ENCODE measurements around the gene FAM222B.
A peak's percentile ranks its signal among the peaks of the same experiment; 100 is the strongest.
"Not testable (repeated sequence)": the region's sequence is repeated elsewhere in the genome, so short reads cannot be mapped to it uniquely, and the experiment has no call there.

Gene FAM222B

DNA sequence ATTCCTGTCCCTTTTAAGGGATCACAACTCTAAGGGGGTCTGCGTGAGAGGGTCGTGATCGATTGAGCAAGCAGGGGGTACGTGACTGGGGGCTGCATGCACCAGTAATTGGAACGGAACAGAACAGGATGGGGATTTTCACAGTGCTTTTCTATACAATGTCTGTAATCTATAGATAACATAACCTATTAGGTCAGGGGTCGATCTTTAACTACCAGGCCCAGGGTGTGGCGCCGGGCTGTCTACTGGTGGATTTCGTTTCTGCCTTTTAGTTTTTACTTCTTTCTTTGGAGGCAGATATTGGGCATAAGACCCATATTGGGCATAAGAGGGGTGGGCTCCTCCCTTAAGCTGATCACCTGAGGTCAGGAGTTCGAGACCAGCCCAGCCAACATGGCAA lies 6.0 kb downstream of the FAM222B start:
- DNase-seq (ENCODE audit: low read depth): not testable (repeated sequence)

DNA sequence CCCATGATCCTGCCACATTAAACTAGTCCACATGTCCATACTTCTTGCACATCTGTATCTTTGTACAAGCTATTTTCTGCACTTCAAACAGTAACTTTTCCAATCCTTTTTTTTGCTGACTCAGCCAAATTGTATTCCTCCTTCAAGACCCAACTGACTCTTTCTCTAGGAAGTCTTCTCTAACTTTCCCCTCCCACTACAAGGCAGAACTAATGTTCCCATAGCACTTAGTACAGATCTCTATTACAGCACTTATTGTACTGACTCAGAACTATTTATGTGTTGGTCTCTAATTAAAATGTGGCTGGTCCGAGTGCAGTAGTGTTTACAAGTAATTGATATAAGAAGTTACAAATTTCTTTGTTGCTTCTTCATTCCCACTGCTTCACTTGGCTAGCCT lies 8.2 kb downstream of the FAM222B start:
- DNase-seq (ENCODE audit: low read depth): no peak

DNA sequence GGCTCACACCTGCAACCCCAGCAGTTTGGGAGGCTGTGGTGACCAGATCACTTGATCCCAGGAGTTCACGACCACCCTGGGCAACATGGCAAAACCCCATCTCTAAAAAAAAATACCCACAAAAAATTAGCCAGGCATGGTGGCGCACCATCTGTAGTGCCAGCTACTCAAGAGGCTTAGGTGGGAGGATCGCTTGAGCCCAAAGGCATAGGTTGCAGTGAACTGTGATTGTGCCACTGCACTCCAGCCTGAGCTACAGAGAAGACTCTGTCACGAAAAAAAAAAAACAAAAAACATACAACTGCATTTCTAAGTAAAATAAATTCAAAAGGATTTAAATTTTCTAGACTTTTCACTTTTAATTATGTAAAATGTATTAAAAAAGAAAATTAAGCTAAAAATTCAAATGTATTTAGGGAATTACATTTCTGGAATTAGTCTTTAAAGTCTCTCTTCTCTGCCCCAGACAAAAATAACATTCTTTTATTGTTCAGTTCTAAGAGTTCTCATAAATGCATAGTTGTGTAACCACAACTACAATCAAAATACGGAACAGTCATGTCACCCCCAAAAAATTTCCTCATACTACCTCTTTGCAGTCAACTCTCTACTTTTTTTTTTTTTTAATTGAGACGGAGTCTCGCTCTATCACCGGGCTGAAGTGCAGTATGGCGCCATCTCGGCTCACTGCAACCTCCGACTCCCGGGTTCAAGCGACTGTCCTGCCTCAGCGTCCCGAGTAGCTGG lies 14.1 kb downstream of the FAM222B start:
- no peak for DNase-seq (ENCODE audit: low read depth)

DNA sequence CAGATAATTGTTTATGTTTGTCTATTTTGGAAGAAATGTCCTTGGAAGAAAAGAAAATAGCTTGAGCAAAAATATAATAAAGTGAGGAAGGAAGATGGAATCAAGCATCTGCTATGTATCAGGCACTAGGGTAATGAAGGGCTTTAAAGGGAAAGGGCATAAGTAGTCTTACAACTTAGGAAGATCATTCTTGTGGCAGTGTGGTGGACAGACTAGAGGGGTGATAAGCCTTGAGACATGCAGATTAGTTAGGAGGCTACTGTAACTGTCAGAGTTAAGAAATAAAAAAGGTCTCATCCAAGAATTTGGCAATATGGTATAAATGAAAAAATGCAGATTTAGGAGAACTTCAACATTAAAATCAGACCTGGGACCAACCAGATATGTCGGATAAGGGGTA lies 14.9 kb downstream of the FAM222B start:
- DNase-seq (ENCODE audit: low read depth): no peak

DNA sequence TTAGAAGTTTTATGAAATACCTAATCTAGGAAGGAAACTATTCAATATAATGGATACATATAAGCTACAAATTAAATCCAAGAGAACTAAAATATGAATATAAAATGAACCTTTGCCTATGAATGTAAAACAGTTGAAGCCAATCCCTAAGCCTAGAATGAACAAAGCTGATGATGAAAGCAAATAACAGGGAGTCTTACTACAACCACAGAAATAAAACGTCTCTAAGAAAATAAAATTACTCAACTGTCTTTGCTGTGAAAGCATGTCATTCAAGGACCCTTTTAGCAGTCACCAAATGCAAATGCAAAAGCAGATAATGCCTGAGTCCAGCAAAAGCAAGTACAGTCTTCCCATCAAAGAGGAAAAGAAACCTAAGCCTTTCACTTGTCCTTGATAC lies 23.0 kb downstream of the FAM222B start:
- no peak for DNase-seq (ENCODE audit: low read depth)

DNA sequence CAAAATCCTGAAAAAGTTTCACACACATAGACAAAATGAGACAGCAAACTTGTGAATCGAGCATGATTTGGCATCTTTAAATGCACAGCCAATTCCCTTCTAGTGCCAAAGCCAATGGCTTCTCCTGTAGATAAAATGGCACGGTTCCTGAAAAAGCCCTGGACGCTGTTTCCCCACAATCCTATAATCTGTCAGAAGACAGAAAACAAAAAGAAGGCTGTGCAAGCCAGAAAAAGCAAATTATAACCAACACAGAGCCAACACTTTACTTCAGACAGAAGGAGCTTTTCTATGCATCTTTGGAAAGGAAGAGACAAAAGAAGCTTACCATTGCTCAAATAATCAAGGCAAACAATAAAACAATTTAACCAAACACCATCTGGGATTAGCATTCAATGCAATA lies 23.8 kb downstream of the FAM222B start:
- DNase-seq (ENCODE audit: low read depth): no peak

DNA sequence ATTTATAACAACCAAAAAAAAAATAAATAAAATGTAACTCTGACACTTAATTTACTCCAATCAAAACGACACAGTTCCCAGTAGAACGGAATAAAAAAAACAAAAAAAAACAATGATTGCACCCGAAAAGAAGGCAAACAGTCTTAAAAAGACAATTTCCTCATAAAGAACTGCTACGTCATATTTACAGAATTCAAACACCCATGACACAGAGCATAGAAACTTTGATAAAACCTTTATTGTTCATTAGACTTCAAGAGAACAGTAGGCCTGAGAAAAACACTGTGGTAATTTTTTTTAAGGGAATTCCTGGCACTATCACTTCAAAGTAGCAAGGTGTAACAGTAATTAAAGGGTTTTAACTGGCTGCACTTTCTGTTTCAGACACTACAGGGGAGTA lies 26.1 kb downstream of the FAM222B start:
- no peak for DNase-seq (ENCODE audit: low read depth)

DNA sequence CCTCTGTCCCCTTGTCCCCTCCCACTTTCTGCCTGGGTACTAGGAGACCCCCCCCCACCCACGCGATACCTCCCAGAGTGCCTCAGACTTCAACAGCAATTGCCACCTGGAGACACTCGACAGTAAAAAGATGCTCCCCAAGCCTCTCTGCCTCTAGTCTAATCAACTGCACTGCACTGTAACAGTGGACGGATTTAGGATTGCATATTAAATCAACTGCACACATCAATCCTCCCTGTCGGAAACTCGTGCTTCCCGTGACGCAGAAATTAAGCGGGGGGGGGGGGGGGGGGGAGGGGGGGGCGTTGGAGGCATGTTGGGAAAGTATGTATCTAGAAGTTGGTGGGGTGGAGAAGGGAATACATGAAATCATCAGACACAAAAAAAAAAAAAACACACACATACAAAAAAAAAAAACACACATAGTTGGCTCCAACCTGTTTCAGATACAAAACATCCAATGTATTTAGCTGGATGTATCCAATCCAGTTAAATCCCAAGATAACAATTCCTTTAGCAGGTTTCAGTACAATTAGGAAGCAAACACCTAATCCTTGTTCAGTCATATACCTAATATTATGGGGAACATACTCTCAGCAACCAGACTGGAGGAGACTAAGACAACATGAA lies 29.7 kb downstream of the FAM222B start:
- DNase-seq (ENCODE audit: low read depth): no peak

DNA sequence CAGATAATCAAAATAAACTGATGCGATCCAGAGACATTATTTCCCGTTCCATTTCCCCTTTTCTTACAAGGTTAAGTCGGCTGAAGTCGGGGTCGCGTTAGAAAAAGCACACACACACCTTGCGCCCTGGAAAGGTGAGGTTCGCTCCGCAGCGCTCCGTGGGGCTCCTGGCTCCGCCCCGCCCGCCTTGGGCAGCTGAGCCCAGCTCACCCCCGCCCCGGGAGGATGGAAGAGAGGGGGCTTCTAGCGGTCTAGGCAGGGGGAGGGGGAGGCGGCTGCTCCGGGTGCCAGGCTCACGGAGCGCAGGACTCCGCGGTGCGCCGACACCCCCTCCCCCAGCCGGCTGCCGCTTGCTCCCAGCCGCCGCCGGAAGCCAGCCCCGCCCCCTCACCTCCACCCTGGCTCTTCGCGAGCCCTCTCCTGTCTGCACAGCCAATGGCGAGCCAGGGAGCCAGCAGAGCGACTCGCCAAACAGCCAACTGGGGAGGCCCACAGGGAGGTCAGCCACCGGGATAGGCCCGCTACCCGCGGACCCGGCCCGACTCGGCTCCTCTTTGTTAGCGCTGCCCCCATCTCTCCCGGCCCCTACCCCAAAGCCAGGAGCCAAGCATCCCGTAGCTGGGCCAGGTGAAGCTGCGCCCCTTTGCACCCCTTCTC lies 30.4 kb downstream of the FAM222B start:
- DNase-seq (ENCODE audit: low read depth): peak; percentile 92

DNA sequence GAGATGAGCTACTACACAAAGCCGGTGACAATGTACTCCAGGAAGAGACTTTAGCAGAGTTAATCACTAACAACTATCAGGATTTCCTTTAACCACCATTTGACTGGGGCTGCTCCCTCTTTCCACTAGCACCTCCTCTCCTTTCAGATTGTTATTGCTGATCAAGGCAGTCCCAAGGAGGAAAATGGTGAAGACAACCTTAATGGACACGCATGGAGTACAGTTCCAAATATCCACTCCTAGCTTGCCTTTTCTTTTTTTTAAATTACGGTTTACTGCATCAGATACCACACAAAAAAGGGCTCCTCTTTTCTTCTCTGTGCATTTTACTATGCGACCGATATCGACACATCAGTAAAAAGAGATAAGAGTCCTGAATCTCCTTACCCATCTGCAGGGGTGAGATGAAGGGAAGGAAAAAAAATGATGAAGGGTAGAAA lies 30.9 kb downstream of the FAM222B start:
- no peak for DNase-seq (ENCODE audit: low read depth)

DNA sequence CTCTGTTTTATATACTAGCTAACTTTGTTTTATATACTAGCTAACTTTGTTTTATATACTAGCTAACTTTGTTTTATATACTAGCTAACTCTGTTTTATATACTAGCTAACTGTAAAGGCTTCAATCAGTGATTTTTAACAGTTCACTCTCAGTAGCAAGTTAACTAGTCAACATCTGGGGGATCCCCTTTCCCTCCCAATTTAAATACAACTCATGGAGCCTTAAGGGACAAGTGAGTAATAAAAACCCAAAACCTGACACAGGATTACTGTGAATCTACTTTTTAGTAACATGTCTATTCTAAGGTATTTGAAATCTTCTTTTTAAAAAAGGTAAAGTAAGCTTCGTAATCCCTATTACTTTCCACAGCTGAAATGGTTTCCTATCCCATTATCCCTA lies 32.2 kb downstream of the FAM222B start:
- no peak for DNase-seq (ENCODE audit: low read depth)

DNA sequence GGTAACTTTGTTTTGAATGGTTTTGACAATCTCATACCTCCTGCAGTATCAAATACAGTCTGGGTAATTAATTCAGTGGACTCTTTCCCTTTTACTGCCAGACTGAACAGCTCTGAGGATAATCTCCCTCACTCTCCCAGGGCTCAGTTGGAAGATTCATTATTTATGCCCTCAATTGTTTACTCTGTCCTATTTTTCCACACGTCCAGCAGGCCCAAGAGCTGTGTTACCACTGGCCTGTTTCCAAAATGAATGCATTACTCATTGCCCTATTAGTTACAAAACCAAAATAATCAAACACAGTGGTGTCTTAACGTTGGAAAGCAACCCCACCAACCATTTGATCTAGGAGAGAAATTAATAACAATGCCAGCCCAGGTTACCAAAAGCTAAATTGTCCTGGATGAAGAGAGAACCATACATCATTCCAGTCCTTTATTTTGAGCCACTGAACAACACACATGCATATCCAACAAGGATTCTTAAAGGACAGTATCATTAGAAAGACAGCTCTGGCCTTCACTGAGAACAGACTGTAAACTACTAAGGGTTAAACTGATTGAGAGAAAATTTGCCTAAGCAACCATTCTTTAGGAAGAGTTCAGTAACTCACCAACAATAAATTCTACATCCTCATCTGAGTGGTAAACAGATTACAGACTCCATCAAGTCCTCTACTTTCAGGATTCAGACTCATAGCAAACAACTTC lies 34.5 kb downstream of the FAM222B start:
- peak; percentile 85 for DNase-seq (ENCODE audit: low read depth)

DNA sequence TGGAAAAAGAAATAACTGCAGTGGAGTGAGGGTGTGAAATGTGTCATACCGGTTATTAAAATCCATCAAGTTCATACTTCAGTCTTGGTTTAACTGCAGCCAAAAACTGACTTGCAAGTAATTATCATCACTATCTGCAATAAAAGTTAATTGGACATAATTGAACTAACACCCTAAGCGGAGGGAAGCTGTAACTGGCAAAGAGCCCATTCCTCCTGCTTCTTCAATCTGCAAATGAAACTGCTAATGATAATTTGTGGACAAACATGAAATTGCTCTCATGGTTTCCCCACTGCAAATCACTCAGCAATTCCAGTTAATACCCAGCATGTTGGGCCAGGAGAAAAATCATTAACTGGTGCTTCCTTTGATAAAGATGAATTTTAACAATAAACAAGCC lies 46.5 kb downstream of the FAM222B start:
- no peak for DNase-seq (ENCODE audit: low read depth)

DNA sequence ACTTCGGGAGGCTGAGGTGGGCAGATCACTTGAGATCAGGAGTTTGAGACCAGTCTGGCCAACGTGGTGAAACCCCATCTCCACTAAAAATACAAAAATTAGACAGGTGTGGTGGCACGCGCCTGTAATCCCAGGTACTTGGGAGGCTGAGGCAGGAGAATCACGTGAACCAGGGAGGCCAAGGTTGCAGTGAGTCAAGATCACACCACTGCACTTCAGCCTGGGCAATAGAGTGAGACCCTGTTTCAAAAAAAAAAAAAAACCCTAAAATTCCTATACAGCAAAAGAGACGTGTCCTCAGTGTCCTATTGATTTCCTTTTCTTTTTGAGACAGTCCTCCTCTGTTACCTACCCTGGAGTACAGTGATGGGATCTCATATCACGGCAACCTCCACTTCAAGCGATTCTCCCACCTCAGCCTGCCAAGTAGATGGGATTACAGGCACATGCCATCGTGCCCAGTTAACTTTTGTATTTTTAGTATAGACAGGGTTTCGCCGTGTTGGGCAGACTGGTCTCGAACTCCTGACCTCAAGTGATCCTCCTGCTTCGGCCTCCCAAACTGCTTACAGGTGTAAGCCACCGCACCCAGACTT lies 47.6 kb downstream of the FAM222B start:
- DNase-seq (ENCODE audit: low read depth): not testable (repeated sequence)

DNA sequence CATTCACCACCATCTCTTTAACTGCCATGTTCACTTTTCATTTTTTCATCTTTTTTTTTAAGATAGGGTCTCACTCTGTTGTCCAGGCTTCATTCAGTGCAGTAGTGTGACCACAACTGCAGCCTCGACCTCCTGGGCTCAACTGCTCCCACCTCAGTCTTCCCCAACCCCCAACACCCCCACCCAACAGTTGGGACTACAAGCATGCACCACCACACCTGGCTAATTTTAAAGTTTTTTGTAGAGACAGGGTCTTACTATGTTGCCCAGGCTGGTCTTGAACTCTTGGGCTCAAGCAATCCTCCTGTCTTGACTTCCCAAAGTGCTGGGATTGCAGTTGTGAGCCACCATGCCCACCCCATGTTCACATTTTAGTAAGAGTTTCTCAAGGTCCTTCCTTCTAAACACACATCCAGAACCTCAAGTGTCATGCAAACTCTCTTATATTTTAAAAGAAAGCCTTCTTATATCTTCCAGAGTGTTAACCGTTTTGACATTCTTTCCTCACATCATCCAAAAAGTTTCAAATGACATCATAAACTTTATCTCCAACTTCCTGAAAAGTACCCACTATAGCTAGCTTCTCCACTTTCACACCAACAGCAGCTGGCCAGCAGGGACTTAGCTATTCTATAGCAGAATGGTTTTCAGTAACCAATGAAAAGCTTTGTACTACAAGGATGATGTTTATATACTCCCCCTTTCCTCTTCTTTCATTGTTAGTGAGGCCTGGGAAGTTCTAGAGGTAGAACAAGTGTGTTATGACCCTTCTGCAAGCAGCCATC lies 49.5 kb downstream of the FAM222B start:
- no peak for DNase-seq (ENCODE audit: low read depth)

DNA sequence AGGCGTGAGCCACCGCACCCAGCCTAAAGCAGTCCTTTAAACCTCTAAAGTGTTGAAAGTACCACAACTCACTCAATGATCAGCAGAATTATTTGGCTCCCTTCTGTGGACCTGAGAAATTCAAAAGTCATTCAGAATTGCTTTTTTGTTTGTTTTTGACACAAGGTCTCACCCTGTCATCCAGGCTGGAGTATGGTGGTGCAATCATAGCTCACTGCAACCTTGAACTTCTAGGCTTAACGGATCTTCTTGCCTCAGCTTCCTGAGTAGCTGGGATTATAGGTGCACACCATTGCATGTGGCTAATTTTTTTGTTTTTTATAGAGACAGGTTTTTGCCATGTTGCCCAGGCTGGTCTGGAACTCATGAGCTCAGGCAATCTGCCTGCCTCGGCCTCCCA lies 54.5 kb downstream of the FAM222B start:
- DNase-seq (ENCODE audit: low read depth): no peak

DNA sequence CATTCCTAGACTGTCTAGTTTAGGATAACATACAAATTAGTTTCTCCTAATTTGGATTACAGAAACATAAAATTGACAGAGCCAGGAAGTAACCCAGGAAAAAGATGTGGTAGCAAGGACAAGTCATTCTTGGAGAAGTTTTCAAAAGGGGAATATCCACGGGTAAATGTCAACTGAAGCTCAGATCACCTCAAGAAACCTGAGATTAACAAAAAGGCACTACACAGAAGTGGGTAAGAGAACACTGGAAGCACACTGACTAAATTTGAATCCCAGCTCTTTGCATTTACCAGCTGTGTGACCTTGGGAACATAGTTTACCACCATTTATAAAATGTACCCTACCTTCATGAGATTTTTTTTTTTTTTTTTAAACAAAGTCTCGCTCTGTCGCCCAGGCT lies 59.4 kb downstream of the FAM222B start:
- no peak for DNase-seq (ENCODE audit: low read depth)

DNA sequence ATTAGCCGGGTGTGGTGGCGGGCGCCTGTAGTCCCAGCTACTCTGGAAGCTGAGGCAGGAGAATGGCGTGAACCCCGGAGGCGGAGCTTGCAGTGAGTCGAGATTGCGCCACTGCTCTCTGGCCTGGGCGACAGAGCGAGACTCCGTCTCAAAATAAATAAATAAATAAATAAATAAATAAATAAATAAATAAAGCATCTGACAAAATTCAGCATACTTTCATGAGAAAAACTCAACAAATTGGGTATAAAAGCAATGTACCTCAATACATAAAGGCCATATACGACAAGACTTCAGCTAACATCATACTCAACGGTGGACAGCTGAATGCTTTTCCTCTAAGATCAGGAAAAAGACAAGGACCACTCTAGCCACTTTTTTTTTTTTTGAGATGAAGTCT lies 63.0 kb downstream of the FAM222B start:
- not testable (repeated sequence) for DNase-seq (ENCODE audit: low read depth)

DNA sequence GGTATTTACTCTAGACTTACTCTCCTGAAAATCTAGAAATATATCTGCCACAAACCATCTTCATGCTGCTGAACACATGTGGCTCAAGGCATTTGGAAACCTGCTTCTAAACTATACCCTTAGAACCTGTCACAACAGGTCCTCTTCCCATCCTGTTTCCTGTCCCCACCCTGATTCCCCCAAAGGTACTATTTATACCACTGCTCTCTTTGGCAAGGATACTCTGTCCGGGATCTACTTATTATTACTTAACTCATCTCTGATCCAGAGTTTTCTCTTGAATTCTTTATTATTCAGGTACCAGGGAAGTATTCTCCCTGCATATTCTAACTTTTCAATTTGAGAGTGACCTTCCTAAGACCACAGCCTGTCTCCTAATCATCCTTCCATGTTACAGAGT lies 65.4 kb downstream of the FAM222B start:
- DNase-seq (ENCODE audit: low read depth): no peak

DNA sequence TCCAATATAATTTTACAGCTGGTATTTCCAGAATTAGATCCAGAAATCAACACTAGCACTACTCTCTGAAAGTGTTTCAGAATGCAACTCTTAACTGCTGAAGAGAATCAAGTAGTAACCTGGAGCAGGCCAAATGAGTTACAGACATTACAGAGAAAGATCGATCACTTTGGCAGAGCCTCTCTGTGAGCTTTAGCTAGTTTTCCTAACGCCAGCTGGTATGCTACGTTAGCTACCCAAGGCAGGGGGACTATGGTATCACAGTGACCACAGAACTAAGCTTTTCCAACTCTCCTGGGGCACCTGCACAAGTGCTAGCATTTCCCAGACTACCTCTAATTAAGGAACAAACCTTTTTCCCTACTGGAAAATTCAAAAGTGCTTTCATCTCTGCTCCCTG lies 68.4 kb downstream of the FAM222B start:
- no peak for DNase-seq (ENCODE audit: low read depth)

DNA sequence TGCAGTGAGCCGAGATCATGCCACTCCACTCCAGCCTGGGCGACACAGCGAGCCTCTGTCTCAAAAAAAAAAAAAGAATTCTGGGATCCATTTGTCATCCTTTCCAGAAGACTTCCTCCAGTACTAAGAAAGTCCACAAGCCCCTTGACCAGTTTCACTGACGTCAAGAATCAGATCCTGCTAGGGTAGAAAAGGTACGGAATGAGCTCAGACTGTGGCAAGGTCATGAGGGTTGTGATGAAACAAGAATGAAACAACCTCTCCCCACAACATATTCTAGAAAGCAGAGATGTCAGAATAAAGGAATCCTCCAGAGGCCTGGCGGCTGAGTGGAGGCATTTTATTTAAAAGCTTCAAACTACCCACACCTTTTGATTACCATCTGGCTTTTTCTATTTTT lies 68.9 kb downstream of the FAM222B start:
- no peak for DNase-seq (ENCODE audit: low read depth)

DNA sequence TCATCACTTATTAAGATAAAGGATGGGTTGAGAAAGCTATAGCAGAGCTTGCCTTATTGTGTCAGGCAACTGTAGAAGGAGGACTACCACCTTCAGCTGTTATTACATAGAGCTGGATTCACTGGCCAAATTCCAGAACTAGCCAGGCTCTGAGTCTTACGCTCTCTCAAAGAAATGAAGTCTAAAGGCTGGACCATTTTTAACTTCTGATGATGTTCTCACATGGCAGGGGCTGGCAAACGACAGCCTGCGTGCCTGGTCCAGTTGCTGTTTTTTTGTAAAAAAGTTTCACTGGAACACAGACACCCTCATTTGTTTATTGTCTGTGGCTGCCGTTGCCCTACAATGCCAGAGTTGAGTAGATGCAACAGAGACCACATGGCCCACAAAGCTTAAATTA lies 77.6 kb downstream of the FAM222B start:
- no peak for DNase-seq (ENCODE audit: low read depth)
